H7 (cell line): ENCODE results near the gene MAPK9. TPM values are rescaled to one million over a fixed set of nuclear protein-coding genes. Genes with fewer than 3 reads are reported as not detected.
"Not testable (repeated sequence)": the region's sequence is repeated elsewhere in the genome, so short reads cannot be mapped to it uniquely, and the experiment has no call there.

Experiments used
- DNase-seq: peaks from one replicate; pipeline ENCODE4 v3.0.0; 2012
- H3K27me3 ChIP-seq: 2 replicates; pipeline ENCODE4 v1.6.0; 2011; ENCODE audit warnings: mild to moderate bottlenecking, low read length; ENCODE audit not compliant: control insufficient read depth, insufficient read depth
- H3K36me3 ChIP-seq: replicated peaks from 2 replicates; pipeline ENCODE4 v1.5.1; 2011; ENCODE audit warnings: low read length; ENCODE audit not compliant: control insufficient read depth, insufficient read depth
- H3K4me3 ChIP-seq: 2 replicates; pipeline ENCODE4 v1.5.1; 2011; ENCODE audit warnings: low read depth, mild to moderate bottlenecking, control low read depth, low read length, moderate library complexity; ENCODE audit not compliant: insufficient read depth
- total RNA-seq: library from RNA; depleted of rRNA; stranded (reverse); fragments of >200 nt; shearing (Covaris generic); gene quantifications from 2 replicates; pipeline ENCODE4 v1.2.3, GENCODE V29; 2014

Gene MAPK9
- total RNA-seq, 1 experiment from 2014 or later = 28.5 TPM

DNA sequence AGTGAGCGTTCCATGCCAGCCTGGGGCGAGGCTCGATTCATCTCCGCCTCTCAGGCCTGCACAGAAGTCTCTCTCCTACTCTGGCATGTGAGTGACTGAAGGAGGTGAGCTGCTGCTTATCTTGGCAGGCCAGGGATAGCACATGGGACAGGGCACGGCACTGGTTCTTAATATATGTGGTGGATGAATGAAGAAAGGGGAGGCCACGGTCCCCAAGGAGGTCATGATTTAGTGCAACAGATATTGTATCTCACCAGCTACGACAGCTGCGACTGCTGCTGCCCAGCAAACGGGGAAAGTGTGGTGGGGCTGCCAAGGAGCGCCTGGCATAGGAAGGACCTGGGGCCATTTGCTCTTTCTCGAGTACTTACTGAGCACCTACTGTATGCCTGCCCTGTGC, 19.3 kb upstream of the MAPK9 start:
- no peak overlapping the region for H3K4me3 ChIP-seq
- H3K27me3 ChIP-seq = no peaks in the 10 kb centered on the region
- peaks cover 25% of the 10 kb centered on the region for H3K36me3 ChIP-seq
- DNase-seq = no peak

DNA sequence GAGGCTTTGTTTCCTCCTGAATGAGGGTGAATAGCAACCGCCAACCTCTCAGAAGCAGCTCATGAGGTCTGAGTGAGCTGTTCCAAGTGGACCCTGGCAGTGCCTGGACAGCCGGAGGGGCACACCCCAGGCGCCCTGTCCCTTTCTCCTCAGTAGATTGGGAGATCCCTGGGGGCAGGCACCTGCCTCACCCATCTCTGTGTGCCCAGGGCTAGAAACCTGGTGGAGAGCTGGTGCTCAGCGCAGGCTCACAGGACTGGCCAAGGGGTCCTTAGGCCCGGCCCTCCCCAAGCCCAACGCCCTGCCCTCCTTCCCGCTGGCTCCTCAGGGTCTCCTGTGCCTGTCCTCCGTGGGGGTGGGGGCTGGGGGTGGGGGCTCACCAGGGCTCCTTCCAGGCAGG, 14.9 kb upstream of the MAPK9 start:
- no peaks in the 10 kb centered on the region for H3K27me3 ChIP-seq
- H3K36me3 ChIP-seq = peaks cover 51% of the 10 kb centered on the region
- DNase-seq = no peak
- H3K4me3 ChIP-seq = no peak overlapping the region

DNA sequence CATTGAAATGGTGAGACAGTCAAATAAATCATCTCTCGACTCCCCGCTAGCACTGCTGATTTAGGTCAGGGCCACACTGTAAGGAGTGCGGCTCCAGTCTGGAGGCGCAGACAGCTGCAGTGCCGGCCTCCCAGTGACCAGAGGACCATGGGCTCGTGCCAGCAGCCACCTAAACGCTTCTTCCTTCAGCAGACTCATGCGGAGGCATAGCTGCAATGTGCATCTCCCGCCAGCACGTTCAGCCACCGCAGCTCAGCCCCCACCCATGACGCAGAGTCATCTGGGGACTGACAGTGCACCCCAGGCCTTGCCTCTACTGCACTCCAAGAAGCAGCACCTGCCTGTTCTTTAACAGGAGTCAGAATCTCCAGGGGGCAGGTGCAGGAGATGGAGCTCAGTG, 13.6 kb upstream of the MAPK9 start:
- DNase-seq = no peak
- H3K4me3 ChIP-seq = no peak overlapping the region
- H3K36me3 ChIP-seq = peaks cover 48% of the 10 kb centered on the region
- no peaks in the 10 kb centered on the region for H3K27me3 ChIP-seq

DNA sequence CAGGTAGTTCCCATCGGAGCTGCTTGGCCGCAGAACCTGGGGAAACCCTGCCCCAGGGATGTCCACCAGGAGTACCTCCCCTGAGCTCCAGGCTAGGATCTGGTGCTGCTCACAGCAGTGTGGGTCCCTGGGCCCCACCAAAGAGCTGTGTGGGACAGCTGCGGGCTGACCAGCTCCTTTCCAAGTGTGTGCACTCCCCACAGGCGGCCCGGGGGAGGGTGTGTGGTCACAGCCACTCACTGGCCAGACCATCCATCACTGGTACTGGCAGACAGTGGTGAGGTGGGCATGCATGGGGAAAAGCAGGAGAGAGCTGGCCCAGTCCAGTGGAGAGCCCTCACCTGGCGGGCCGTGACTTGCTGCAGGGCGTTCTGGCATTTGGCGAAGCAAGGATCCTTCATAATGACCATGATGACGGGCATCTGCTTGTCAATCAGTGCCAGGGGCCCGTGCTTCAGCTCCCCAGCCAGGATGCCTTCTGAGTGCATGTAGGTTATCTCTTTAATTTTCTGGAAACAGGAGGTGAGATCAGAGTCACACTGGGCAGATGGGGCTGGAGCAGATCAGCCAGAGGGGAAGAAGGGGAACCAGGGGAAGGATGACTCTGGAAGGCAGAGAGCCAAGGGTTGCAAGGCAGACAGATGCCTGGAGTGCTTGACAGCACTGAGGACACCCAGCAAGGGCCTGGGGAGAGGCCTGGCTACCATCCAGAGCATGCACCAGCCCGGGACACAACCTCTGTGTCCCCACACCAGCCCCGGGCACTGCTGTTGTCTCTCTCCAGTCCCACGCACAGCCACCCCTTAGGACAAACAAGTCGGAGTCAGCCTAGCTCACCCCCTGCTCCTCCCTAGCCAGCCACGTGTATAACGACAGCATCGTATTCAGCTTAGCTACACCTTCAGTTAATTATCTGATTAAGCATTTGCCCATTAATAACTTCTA, 12.8 kb upstream of the MAPK9 start:
- peaks cover 48% of the 10 kb centered on the region for H3K36me3 ChIP-seq
- no peak for DNase-seq
- no peaks in the 10 kb centered on the region for H3K27me3 ChIP-seq

DNA sequence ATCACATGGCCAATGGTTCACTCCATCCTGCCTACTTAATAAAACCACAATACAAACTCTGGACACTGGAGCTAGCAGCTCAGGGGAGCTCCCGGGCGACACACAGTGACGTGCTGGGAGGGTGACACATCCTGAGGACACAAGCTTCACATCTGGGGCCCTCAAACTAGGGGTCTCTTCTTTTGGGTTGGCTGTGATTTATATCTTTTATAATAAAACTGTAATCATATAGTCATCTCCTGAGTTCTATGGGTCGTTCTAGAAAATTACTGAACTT, 12.1 kb upstream of the MAPK9 start:
- DNase-seq = no peak
- peaks cover 45% of the 10 kb centered on the region for H3K36me3 ChIP-seq
- no peak overlapping the region for H3K4me3 ChIP-seq
- H3K27me3 ChIP-seq = no peaks in the 10 kb centered on the region

More for the DNA sequence above, 12.8 kb upstream of the MAPK9 start:
- no peak overlapping the region for H3K4me3 ChIP-seq

GRCh38 chr5:180303226-180304015, 11.5 kb upstream of the MAPK9 start:
- Histone ChIP-seq H3K4me3 (no peak overlapping the region), H3K27me3 (no peaks in the 10 kb centered on the region), H3K36me3 (peaks cover 45% of the 10 kb centered on the region)
- DNase-seq = no peak

- H3K4me3 ChIP-seq = no peak overlapping the region
- DNase-seq = no peak
- H3K36me3 ChIP-seq = peaks cover 44% of the 10 kb centered on the region
- H3K27me3 ChIP-seq = no peaks in the 10 kb centered on the region
These were observed 10.4 kb upstream of the MAPK9 start for GRCh38 chr5:180302256-180302655.

- H3K4me3 ChIP-seq = no peak overlapping the region
- no peak for DNase-seq
- H3K27me3 ChIP-seq = no peaks in the 10 kb centered on the region
- H3K36me3 ChIP-seq = peaks cover 39% of the 10 kb centered on the region
These were observed 9.4 kb upstream of the MAPK9 start for GRCh38 chr5:180301253-180301652.

- Histone ChIP-seq H3K4me3 (no peak overlapping the region), H3K27me3 (no peaks in the 10 kb centered on the region), H3K36me3 (peaks cover 26% of the 10 kb centered on the region)
- DNase-seq = no peak
These were observed 7.6 kb upstream of the MAPK9 start for GRCh38 chr5:180299526-180299925.

DNA sequence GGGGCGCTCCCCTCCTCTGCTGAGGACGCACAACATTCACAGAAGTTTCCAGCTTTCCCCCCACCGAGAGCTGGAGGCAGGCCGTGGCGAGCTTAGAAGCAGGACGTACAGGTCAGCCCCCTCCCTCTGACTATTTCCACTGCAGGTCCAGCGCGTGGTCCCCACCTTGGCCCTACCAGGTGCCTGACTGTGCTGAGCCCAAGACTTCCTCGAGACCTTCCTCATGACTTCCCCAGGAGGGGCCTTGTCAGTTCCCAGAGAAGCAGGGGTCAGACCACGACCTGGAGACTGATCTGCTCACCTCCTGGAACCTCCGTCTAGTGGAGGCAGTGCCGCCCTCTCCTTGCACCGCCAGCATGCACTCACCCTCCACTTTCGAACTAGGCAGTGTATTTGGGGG, 7.1 kb upstream of the MAPK9 start:
- H3K27me3 ChIP-seq, H3K4me3 ChIP-seq, DNase-seq: not testable (repeated sequence)
- peaks cover 22% of the 10 kb centered on the region for H3K36me3 ChIP-seq

DNA sequence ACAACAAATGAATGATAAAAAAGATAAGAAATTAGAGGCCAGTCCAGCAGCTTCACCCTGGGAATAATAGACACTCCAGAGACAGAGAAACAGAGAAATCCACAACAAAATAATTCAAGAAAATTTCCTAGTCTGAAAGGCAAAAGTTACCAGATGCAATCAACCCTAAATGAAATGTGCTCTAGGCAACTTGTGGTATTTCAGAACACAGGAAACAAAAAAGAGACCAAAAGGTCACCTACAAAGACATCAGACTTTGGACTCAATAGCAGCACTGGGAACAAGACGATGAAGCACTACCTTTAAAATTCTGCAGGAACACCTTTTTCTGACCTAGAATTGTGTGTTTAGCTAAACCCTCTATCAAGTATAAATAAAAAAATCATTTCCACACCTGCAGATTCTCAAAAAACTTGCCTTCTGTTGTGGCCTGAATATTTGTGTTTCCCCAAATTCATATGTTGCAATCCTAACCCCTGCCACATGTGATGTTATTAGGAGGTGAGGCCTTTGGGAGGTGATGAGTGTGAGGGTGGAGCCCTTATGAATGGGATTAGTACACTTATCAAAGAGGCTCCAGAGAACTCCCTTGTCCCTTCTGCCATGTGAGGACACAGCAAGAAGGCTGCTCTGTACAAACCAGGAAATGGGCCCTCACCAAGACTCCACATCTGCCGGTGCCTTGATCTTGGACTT, 5.9 kb upstream of the MAPK9 start:
- no peak for DNase-seq
- Histone ChIP-seq H3K4me3 (no peak overlapping the region), H3K27me3 (no peaks in the 10 kb centered on the region), H3K36me3 (peaks cover 14% of the 10 kb centered on the region)

- no peak overlapping the region for H3K4me3 ChIP-seq
- DNase-seq = no peak
- no peaks in the 10 kb centered on the region for H3K27me3 ChIP-seq
- H3K36me3 ChIP-seq = peaks cover 9% of the 10 kb centered on the region
These were observed 4.9 kb upstream of the MAPK9 start for GRCh38 chr5:180296771-180297170.

DNA sequence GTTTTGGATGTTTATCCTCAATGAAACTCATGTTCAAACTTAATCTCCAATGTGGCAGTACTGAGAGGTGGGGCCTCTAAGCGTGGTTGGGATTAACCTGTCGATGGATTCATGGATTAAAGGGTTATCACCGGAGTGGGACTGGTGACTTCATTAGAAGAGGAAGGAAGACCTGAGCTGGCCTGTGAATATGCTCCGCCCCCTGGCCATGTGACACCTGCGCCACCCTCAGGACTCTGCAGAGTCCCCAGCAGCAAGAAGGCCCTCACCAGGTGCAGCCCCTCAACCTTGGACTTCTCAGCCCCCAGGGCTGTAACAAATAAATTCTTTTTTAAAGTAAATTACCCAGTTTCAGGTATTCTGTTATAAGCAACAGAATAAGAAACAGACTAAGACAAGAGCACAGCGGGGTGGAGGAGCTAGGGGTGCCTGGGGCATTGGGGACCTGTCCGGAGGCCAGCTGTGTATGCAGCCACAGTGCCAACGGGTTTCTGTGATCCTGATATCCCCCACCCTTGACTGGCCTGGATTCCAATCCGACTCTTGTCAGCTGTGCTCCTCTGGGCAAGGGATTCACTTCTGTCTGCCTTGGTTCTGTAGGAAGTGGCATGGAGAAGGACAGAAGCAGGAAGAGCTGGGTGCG, 3.2 kb upstream of the MAPK9 start:
- DNase-seq = no peak
- no peaks in the 10 kb centered on the region for H3K27me3 ChIP-seq
- H3K4me3 ChIP-seq = no peak overlapping the region
- H3K36me3 ChIP-seq = peaks cover 1% of the 10 kb centered on the region

GRCh38 chr5:180294411-180294810, 2.5 kb upstream of the MAPK9 start:
- no peak for DNase-seq
- H3K36me3 ChIP-seq = peaks cover 1% of the 10 kb centered on the region

More at GRCh38 chr5:180294411-180294810, 2.5 kb upstream of the MAPK9 start:
- Histone ChIP-seq H3K4me3 (no peak overlapping the region), H3K27me3 (no peaks in the 10 kb centered on the region)
